Endothelial cell of coronary artery (primary cell): ENCODE data around the gene GCLC. TPM values are rescaled to one million over a fixed set of nuclear protein-coding genes. Genes with fewer than 3 reads are reported as not detected.

Experiments
- total RNA-seq: library from RNA; depleted of rRNA; stranded (reverse); fragments of >200 nt; gene quantifications from 2 replicates; pipeline ENCODE4 v1.2.3, GENCODE V29; 2014

Gene GCLC
- 19.7 and 22.2 TPM in 2 replicates for total RNA-seq

DNA sequence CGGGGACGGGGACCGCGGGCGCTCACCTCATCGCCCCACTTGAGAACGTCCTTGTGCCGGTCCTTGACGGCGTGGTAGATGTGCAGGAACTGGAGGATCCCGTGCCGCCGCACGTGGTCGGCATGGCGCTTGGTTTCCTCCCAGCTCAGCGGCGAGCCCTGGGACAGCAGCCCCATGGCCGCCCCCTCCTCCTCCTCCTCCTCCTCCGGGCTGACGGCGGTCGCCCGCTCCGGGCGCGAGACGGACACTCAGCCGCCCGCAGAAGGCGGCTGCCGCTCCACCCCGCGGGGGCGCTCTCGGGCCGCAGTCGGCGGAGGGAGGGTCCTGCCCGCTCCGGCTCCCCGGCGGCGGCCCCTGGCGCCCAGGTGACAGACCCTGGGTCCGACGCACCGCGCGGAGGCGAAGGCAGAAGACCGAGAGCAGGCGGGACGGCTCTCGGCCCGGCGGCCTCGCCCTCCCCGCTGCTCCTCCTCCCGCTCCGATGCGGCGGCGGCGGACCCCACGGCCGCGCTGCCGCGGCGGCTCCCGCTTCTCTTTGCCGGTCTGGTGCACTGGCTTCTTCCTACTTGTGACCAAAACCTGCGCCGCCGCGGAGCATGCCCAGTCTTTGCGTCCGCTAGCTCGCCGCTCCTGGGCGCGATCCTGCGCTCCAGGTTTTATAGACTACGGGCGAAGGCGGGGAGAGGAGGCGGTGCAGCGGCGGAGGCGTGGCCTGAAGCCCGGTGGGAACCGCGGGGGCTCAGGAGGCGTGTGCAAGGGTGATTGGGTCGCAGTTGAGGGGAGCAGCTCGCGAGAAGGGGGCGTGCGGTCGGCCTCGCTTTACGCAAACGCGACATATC, at the start of gene GCLC:
Gene GCLC (minus strand): TSS at position 632 of the 839 bp plus-strand sequence. CDS start 456 bp downstream, at position 176.

Other genes with a start within 250 kb of the GCLC start
- 59.2 and 81.4 TPM in 2 replicates for gene ELOVL5, start 196.2 kb downstream of the GCLC start, total RNA-seq
- gene KLHL31, start 120.7 kb upstream of the GCLC start, total RNA-seq, result under 0.01 TPM in 1 of 2 replicates, not detected in the other
- 4.7 and 5.7 TPM in 2 replicates for gene LRRC1, start 249.9 kb upstream of the GCLC start, total RNA-seq